Skin epidermis (tissue), 12 donors: ENCODE data around the gene TAPBPL.
"Not testable (repeated sequence)": the region's sequence is repeated elsewhere in the genome, so short reads cannot be mapped to it uniquely, and the experiment has no call there.

Experiments
- H3K27ac ChIP-seq, 21 experiments: fragments of 200-600 bp; sonication (generic) in 11 of 21; one replicate each; pipeline ENCODE4 v1.5.0; 2020; ENCODE audit warnings: mild to moderate bottlenecking in 3 of 21, inconsistent platforms in 2 of 21, moderate library complexity in 2 of 21
- H3K4me3 ChIP-seq, 7 experiments: fragments of 200-600 bp; sonication (generic) in 2 of 7; one replicate each; pipeline ENCODE4 v1.5.0; 2020; ENCODE audit warnings: inconsistent platforms in 2 of 7, mild to moderate bottlenecking in 2 of 7, moderate library complexity in 1 of 7

Gene TAPBPL

GRCh38 chr12:6451348-6452244 is at the start of gene TAPBPL:
Gene TAPBPL (plus strand): TSS chr12:6452042. CDS start chr12:6452249, 207 bp downstream.
- Histone ChIP-seq H3K27ac (peak within 1 kb of the TSS; percentile 83 to 100 (median 98)), H3K4me3 (peak within 1 kb of the TSS; percentile 45 to 86 (median 60))

- H3K27ac ChIP-seq = no peak overlapping the region
- no peak overlapping the region for H3K4me3 ChIP-seq
These were observed 47.5 kb upstream of the TAPBPL start for GRCh38 chr12:6404390-6404789.

- Histone ChIP-seq H3K4me3 (no peak overlapping the region), H3K27ac (no peak overlapping the region)
These were observed 45.9 kb upstream of the TAPBPL start for GRCh38 chr12:6405963-6406362.

GRCh38 chr12:6407236-6407954 is 44.4 kb upstream of the TAPBPL start:
- H3K27ac ChIP-seq = no peak overlapping the region
- H3K4me3 ChIP-seq = no peak overlapping the region

GRCh38 chr12:6416596-6416995 is 35.2 kb upstream of the TAPBPL start:
- no peak overlapping the region for H3K4me3 ChIP-seq
- no peak overlapping the region for H3K27ac ChIP-seq

GRCh38 chr12:6418796-6419195 is 33.0 kb upstream of the TAPBPL start:
- Histone ChIP-seq H3K27ac (no peak overlapping the region), H3K4me3 (no peak overlapping the region)

GRCh38 chr12:6420364-6420763 is 31.5 kb upstream of the TAPBPL start:
- H3K27ac ChIP-seq = peak overlapping the region in 3 of 21 experiments; percentile 4 to 26 (median 11)

GRCh38 chr12:6423267-6424007 is 28.4 kb upstream of the TAPBPL start:
- Histone ChIP-seq H3K27ac (peak overlapping the region in 5 of 21 experiments; percentile 27 to 59 (median 49)), H3K4me3 (no peak overlapping the region)

More at GRCh38 chr12:6420364-6420763, 31.5 kb upstream of the TAPBPL start:
- no peak overlapping the region for H3K4me3 ChIP-seq

GRCh38 chr12:6424008-6424347 is 27.9 kb upstream of the TAPBPL start:
- no peak overlapping the region for H3K4me3 ChIP-seq

GRCh38 chr12:6424866-6425265 is 27.0 kb upstream of the TAPBPL start:
- Histone ChIP-seq H3K4me3 (no peak overlapping the region), H3K27ac (peak overlapping the region in 1 of 21 experiments; percentile 87)

More at GRCh38 chr12:6424008-6424347, 27.9 kb upstream of the TAPBPL start:
- H3K27ac ChIP-seq = peak overlapping the region in 5 of 21 experiments; percentile 27 to 59 (median 49)

- H3K27ac ChIP-seq = peak overlapping the region in 12 of 21 experiments; percentile 5 to 87 (median 50)
These were observed 26.0 kb upstream of the TAPBPL start for GRCh38 chr12:6425590-6426531.

GRCh38 chr12:6426882-6427671 is 24.8 kb upstream of the TAPBPL start:
- Histone ChIP-seq H3K27ac (peak overlapping the region in 15 of 21 experiments; percentile 5 to 87 (median 49)), H3K4me3 (no peak overlapping the region)

More at GRCh38 chr12:6425590-6426531, 26.0 kb upstream of the TAPBPL start:
- H3K4me3 ChIP-seq = no peak overlapping the region

GRCh38 chr12:6427796-6428195 is 24.0 kb upstream of the TAPBPL start:
- not testable (repeated sequence) for H3K4me3 ChIP-seq
- peak overlapping the region in 6 of 21 experiments; percentile 52 to 87 (median 75) for H3K27ac ChIP-seq

- Histone ChIP-seq H3K27ac (peak overlapping the region in 2 of 21 experiments; percentile 87), H3K4me3 (no peak overlapping the region)
These were observed 23.5 kb upstream of the TAPBPL start for GRCh38 chr12:6428326-6428725.

- peak overlapping the region in 1 of 7 experiments; percentile 14 for H3K4me3 ChIP-seq
These were observed 21.5 kb upstream of the TAPBPL start for GRCh38 chr12:6430124-6430989.

GRCh38 chr12:6432991-6433390 is 18.9 kb upstream of the TAPBPL start:
- Histone ChIP-seq H3K27ac (peak overlapping the region in 1 of 21 experiments; percentile 60), H3K4me3 (no peak overlapping the region)

More at GRCh38 chr12:6430124-6430989, 21.5 kb upstream of the TAPBPL start:
- peak overlapping the region in 20 of 21 experiments; percentile 20 to 88 (median 73) for H3K27ac ChIP-seq
